Neural progenitor cell (in vitro differentiated cells): ENCODE data around the gene PLXDC2. TPM values are rescaled to one million over a fixed set of nuclear protein-coding genes. Genes with fewer than 3 reads are reported as not detected.

ENCODE experiments used
- DNase-seq: peaks from one replicate; pipeline ENCODE4 v3.0.0-alpha.2; 2016; ENCODE audit warnings: low spot score
- H2AFZ ChIP-seq: fragments of 200-600 bp; sonication (generic); replicated peaks from 2 replicates; pipeline ENCODE4 v1.6.1; 2016; ENCODE audit warnings: antibody characterized with exemption
- H3F3A ChIP-seq: fragments of 200-600 bp; sonication (generic); 2 replicates; pipeline ENCODE4 v1.6.1; 2016; ENCODE audit warnings: antibody characterized with exemption, low read depth
- H3K27ac ChIP-seq: fragments of 200-600 bp; sonication (generic); 2 replicates; pipeline ENCODE4 v1.5.1; 2016; ENCODE audit warnings: mild to moderate bottlenecking
- H3K27me3 ChIP-seq: fragments of 200-600 bp; sonication (generic); 2 replicates; pipeline ENCODE4 v1.6.1; 2016; ENCODE audit warnings: mild to moderate bottlenecking, moderate library complexity
- H3K36me3 ChIP-seq: fragments of 200-600 bp; sonication (generic); 2 replicates; pipeline ENCODE4 v1.5.1; 2016
- H3K4me1 ChIP-seq: fragments of 200-600 bp; sonication (generic); 2 replicates; pipeline ENCODE4 v1.6.1; 2016; ENCODE audit warnings: mixed run types
- H3K4me2 ChIP-seq: fragments of 200-600 bp; sonication (generic); 2 replicates; pipeline ENCODE4 v1.6.1; 2016
- H3K4me3 ChIP-seq: fragments of 200-600 bp; sonication (generic); 2 replicates; pipeline ENCODE4 v1.5.1; 2016
- H3K79me2 ChIP-seq: fragments of 200-600 bp; sonication (generic); 2 replicates; pipeline ENCODE4 v1.6.1; 2016; ENCODE audit warnings: low read depth
- H3K9ac ChIP-seq: fragments of 200-600 bp; sonication (generic); 2 replicates; pipeline ENCODE4 v1.6.1; 2016
- H3K9me3 ChIP-seq: fragments of 200-600 bp; sonication (generic); 2 replicates; pipeline ENCODE4 v1.5.1; 2016; ENCODE audit warnings: low read depth
- H4K20me1 ChIP-seq: fragments of 200-600 bp; sonication (generic); 2 replicates; pipeline ENCODE4 v1.6.1; 2016; ENCODE audit warnings: low read depth
- H3K27ac Mint-ChIP-seq: 3 replicates; pipeline ENCODE4 v1.8.0; 2021; ENCODE audit warnings: mixed read lengths
- H3K27me3 Mint-ChIP-seq: 2 replicates; pipeline ENCODE4 v1.8.0; 2022; ENCODE audit warnings: low read depth, mild to moderate bottlenecking, inconsistent platforms, moderate library complexity, mixed read lengths; ENCODE audit not compliant: insufficient read depth
- H3K36me3 Mint-ChIP-seq: 3 replicates; pipeline ENCODE4 v1.8.0; 2021; ENCODE audit warnings: mixed read lengths
- H3K4me1 Mint-ChIP-seq: 3 replicates; pipeline ENCODE4 v1.8.0; 2021; ENCODE audit warnings: mixed read lengths
- H3K4me3 Mint-ChIP-seq: 3 replicates; pipeline ENCODE4 v1.8.0; 2021; ENCODE audit warnings: mild to moderate bottlenecking, moderate library complexity, mixed read lengths
- H3K9me3 Mint-ChIP-seq: 3 replicates; pipeline ENCODE4 v1.8.0; 2020; ENCODE audit warnings: mixed read lengths
- EZH2 ChIP-seq: fragments of 200-600 bp; sonication (generic); IDR thresholded peaks from 2 replicates; pipeline ENCODE4 v1.6.1; 2017; ENCODE audit warnings: antibody characterized with exemption, mild to moderate bottlenecking, moderate library complexity
- EZH2phosphoT487 ChIP-seq: fragments of 200-600 bp; sonication (generic); IDR thresholded peaks from 2 replicates; pipeline ENCODE4 v1.6.1; 2017; ENCODE audit warnings: antibody characterized with exemption
- total RNA-seq: library from RNA; depleted of rRNA; stranded (reverse); fragments of >200 nt; gene quantifications from 2 replicates; pipeline ENCODE4 v1.2.3, GENCODE V29; 2015; ENCODE audit warnings: low replicate concordance
- TF ChIP-seq, protein P1 (sequence below): fragments of 200-600 bp; sonication (generic); IDR thresholded peaks from 2 replicates; pipeline ENCODE4 v1.5.1; 2017; ENCODE audit warnings: antibody characterized with exemption, mild to moderate bottlenecking

PLXDC2 gene
- total RNA-seq, 1 donor from 2014 or later: 44.2 TPM

DNA sequence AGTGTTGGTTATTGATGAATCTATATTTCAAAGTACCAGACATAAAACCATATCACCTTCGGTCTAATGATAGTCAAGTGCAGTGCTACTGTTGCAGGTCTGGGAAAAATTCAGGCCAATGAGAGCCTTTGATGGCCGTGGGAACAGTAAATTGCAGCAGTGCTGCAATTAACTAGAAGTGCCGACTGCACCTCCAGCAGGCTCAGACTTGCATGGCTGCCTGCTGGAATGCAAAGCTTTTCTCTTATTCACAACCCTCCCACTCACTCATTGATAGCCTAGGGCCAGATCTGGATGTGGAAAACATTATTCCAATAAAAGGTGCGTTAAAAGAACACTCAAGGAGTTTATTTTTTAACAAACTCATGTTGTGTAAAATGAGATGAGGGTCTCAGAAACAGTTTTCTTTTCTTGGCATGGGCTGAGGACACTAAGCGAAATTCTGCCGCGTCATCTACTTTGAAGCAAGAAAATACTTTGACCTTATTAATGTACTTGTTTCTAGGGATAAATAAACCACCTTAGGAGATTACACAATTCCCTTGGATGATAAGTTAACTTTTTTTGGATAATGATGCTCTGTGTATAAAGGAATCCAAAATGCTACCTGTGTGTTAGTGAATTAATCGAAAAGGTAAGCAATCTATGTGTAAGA lies 17.1 kb downstream of the PLXDC2 start:
- Mint-ChIP-seq H3K4me1 (peaks cover 34% of the 10 kb centered on the region), H3K4me3 (no peak overlapping the region), H3K27me3 (no peaks in the 10 kb centered on the region), H3K9me3 (peaks cover 12% of the 10 kb centered on the region), H3K27ac (no peak overlapping the region), H3K36me3 (peaks cover 24% of the 10 kb centered on the region)
- peaks cover 20% of the 10 kb centered on the region for H4K20me1 ChIP-seq
- H3F3A ChIP-seq: peaks cover 16% of the 10 kb centered on the region
- peak overlapping the region; percentile 51 for H3K4me2 ChIP-seq
- peaks cover 97% of the 10 kb centered on the region for H3K79me2 ChIP-seq
- peak; percentile 58 for DNase-seq
- no peaks in the 10 kb centered on the region for H3K9me3 ChIP-seq
- no peak overlapping the region for H2AFZ ChIP-seq
- peaks cover 15% of the 10 kb centered on the region for H3K36me3 ChIP-seq
- peaks cover 46% of the 10 kb centered on the region for H3K4me1 ChIP-seq
- no peak overlapping the region for H3K27ac ChIP-seq
- H3K27me3 ChIP-seq: no peaks in the 10 kb centered on the region
- H3K4me3 ChIP-seq: no peak overlapping the region
- no peak overlapping the region for H3K9ac ChIP-seq
- no peak for TF ChIP-seq EZH2
- TF ChIP-seq, protein P1, sequence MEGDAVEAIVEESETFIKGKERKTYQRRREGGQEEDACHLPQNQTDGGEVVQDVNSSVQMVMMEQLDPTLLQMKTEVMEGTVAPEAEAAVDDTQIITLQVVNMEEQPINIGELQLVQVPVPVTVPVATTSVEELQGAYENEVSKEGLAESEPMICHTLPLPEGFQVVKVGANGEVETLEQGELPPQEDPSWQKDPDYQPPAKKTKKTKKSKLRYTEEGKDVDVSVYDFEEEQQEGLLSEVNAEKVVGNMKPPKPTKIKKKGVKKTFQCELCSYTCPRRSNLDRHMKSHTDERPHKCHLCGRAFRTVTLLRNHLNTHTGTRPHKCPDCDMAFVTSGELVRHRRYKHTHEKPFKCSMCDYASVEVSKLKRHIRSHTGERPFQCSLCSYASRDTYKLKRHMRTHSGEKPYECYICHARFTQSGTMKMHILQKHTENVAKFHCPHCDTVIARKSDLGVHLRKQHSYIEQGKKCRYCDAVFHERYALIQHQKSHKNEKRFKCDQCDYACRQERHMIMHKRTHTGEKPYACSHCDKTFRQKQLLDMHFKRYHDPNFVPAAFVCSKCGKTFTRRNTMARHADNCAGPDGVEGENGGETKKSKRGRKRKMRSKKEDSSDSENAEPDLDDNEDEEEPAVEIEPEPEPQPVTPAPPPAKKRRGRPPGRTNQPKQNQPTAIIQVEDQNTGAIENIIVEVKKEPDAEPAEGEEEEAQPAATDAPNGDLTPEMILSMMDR: peak; percentile 7

DNA sequence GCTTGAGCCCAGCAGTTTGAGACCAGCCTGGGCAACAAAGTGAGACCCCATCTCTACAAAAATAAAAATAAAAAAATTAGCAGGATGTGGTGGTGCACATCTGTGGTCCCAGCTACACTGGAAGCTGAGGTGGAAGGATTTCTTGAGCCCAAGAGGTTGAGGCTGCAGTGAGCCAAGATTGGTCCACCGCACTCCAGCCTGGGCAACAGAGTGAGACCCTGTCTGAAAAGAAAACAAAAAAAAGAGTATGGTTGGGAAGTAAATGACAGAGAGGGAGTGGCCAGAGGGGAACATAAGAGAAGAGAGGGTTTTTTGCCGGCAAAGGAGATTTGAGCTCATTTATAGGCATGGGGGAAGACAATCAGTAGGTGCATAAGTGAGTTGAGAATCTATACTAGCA lies 19.7 kb downstream of the PLXDC2 start:
- H3K27me3 ChIP-seq: no peaks in the 10 kb centered on the region
- Mint-ChIP-seq H3K36me3 (peaks cover 18% of the 10 kb centered on the region), H3K9me3 (peaks cover 6% of the 10 kb centered on the region), H3K27ac (no peak overlapping the region), H3K4me1 (peaks cover 20% of the 10 kb centered on the region), H3K4me3 (no peak overlapping the region), H3K27me3 (no peaks in the 10 kb centered on the region)
- no peak for DNase-seq
- peaks cover 6% of the 10 kb centered on the region for H3K36me3 ChIP-seq
- H3K4me2 ChIP-seq: no peak overlapping the region
- no peak overlapping the region for H3K9ac ChIP-seq
- no peaks in the 10 kb centered on the region for H3F3A ChIP-seq
- no peak overlapping the region for H3K27ac ChIP-seq
- no peak for TF ChIP-seq EZH2
- TF ChIP-seq, protein P1: no peak
- peaks cover 24% of the 10 kb centered on the region for H3K4me1 ChIP-seq
- no peak overlapping the region for H3K4me3 ChIP-seq
- H3K79me2 ChIP-seq: peaks cover 100% of the 10 kb centered on the region
- peaks cover 8% of the 10 kb centered on the region for H4K20me1 ChIP-seq
- no peaks in the 10 kb centered on the region for H3K9me3 ChIP-seq
- H2AFZ ChIP-seq: no peak overlapping the region

DNA sequence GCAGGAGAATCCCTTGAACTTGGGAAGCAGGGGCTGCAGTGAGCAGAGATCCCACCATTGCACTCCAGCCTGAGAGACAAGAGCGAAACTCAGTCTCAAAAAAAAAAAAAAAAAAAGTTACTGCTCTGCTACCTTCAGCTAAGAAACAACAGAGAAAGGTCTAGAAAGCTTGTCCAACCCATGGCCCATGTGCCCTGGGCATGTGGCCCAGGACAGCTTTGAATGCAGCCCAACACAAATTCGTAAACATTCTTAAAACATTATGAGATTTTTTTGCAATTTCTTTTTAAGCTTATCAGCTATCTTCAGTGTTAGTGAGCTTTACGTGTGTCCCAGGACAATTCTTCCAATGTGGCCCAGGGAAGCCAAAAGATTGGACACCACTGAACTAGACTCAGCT lies 22.9 kb downstream of the PLXDC2 start:
- no peak for DNase-seq
- H3K27me3 Mint-ChIP-seq: no peaks in the 10 kb centered on the region
- H3K9me3 Mint-ChIP-seq: no peaks in the 10 kb centered on the region
- peaks cover 23% of the 10 kb centered on the region for H3K4me1 ChIP-seq
- H3K36me3 ChIP-seq: no peaks in the 10 kb centered on the region
- H3K9ac ChIP-seq: no peak overlapping the region
- peaks cover 12% of the 10 kb centered on the region for H3K4me1 Mint-ChIP-seq
- no peak overlapping the region for H3K27ac Mint-ChIP-seq
- H3K27ac ChIP-seq: no peak overlapping the region
- H3K36me3 Mint-ChIP-seq: peaks cover 14% of the 10 kb centered on the region
- H3K27me3 ChIP-seq: no peaks in the 10 kb centered on the region
- no peaks in the 10 kb centered on the region for H3K9me3 ChIP-seq
- H3K79me2 ChIP-seq: peaks cover 100% of the 10 kb centered on the region
- no peak for TF ChIP-seq EZH2phosphoT487
- TF ChIP-seq EZH2: no peak
- TF ChIP-seq, protein P1: no peak
- no peak overlapping the region for H3K4me3 Mint-ChIP-seq
- no peaks in the 10 kb centered on the region for H3F3A ChIP-seq
- H2AFZ ChIP-seq: no peak overlapping the region
- H3K4me3 ChIP-seq: no peak overlapping the region
- H4K20me1 ChIP-seq: peaks cover 5% of the 10 kb centered on the region
- H3K4me2 ChIP-seq: no peak overlapping the region
